GM12801 (cell line): Measurements from ENCODE around the gene OLFM1.

Experiments used
- CTCF ChIP-seq: IDR thresholded peaks from one replicate; pipeline ENCODE4 v1.5.1; 2011; ENCODE audit warnings: control low read depth; ENCODE audit not compliant: insufficient read length; ENCODE audit errors: extremely low read depth

OLFM1 gene

GRCh38 chr9:135084881-135085760 lies 2.3 kb upstream of the OLFM1 start:
- no peak for TF ChIP-seq CTCF

- TF ChIP-seq CTCF: no peak
These were observed 1.5 kb upstream of the OLFM1 start for GRCh38 chr9:135085830-135086546.

GRCh38 chr9:135086597-135087488 lies 625 bp upstream of the OLFM1 start:
- no peak for TF ChIP-seq CTCF

- no peak for TF ChIP-seq CTCF
These were observed 455 bp downstream of the OLFM1 start for GRCh38 chr9:135087899-135088347.

GRCh38 chr9:135088348-135088978 lies 995 bp downstream of the OLFM1 start:
- no peak for TF ChIP-seq CTCF

GRCh38 chr9:135088979-135089847 lies 1.7 kb downstream of the OLFM1 start:
- no peak for TF ChIP-seq CTCF
